Measurements from ENCODE around the gene MIAT. TPM values are rescaled to one million over a fixed set of nuclear protein-coding genes. Genes with fewer than 3 reads are reported as not detected.

Gene MIAT
- total and polyA plus RNA-seq, 9 of the 15 experiments (the other 6 are each of a cell fraction or from before 2014, with no cell fraction given), result 0.03 to 0.93 (median 0.34) TPM

DNA sequence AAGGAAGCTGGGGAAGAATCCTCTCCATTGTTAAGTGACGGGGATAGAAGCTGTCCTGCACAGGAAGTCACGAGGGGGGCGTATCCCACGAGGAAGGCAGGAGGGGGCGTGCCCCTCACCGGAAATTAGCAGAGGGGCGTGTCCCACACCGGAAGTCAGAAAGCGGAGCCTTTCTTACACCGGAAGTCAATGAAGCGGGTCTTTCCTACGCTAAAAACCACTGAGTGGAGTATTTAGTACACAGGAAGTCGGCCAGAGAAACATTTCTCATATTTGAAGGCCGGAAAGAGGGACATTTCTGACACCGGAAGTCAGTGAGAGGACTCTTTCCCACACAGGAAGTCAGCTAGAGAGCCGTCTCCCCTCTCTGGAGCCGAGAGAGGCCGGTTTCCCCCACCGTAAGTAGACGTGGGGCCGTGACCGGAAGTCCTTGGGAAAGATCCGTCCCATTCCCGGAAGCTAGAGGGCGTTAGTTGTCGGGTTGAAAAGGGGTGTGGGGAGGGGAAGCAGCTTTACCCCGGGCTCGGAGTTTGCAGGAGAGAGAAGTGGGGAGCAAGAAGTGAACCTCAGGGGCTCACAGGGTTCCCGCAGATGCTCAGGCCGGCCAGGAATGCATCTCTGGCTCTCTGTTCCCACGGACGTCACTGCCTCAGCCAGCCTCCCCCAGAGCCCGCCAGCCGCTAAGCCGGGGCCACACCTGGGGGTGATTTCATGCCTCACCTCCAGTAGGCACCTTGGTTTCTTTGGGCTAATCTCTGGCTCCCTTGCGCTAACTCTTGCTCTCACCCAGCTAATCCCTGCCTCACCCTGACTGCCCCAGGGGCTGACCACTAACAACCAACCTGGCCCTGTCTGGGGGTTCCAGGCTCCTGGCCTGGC is 15.4 kb downstream of the MIAT start (continued):
- TF ChIP-seq, protein P1, sequence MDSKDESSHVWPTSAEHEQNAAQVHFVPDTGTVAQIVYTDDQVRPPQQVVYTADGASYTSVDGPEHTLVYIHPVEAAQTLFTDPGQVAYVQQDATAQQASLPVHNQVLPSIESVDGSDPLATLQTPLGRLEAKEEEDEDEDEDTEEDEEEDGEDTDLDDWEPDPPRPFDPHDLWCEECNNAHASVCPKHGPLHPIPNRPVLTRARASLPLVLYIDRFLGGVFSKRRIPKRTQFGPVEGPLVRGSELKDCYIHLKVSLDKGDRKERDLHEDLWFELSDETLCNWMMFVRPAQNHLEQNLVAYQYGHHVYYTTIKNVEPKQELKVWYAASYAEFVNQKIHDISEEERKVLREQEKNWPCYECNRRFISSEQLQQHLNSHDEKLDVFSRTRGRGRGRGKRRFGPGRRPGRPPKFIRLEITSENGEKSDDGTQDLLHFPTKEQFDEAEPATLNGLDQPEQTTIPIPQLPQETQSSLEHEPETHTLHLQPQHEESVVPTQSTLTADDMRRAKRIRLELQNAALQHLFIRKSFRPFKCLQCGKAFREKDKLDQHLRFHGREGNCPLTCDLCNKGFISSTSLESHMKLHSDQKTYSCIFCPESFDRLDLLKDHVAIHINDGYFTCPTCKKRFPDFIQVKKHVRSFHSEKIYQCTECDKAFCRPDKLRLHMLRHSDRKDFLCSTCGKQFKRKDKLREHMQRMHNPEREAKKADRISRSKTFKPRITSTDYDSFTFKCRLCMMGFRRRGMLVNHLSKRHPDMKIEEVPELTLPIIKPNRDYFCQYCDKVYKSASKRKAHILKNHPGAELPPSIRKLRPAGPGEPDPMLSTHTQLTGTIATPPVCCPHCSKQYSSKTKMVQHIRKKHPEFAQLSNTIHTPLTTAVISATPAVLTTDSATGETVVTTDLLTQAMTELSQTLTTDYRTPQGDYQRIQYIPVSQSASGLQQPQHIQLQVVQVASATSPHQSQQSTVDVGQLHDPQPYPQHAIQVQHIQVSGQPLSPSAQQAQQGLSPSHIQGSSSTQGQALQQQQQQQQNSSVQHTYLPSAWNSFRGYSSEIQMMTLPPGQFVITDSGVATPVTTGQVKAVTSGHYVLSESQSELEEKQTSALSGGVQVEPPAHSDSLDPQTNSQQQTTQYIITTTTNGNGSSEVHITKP (IDR thresholded peaks at IDR 0.05; ENCODE audit: partially characterized antibody), result peak; percentile 67
- TF ChIP-seq ZNF124 (CRISPR knock-in tag; IDR thresholded peaks at IDR 0.05) (no peak), PHTF2 (CRISPR knock-in tag; IDR thresholded peaks at IDR 0.05) (no peak), BMI1 (IDR thresholded peaks at IDR 0.05; ENCODE audit: low read length) (no peak), FOXP1 (CRISPR knock-in tag; IDR thresholded peaks at IDR 0.05) (no peak), FOXA3 (CRISPR knock-in tag; conservative IDR thresholded peaks at IDR 0.05 in 1 of 2, IDR thresholded peaks at IDR 0.05 in 1 of 2) (no peak), SUPT5H (IDR thresholded peaks at IDR 0.05) (peak; percentile 63), POLR2H (tag; IDR thresholded peaks at IDR 0.05; ENCODE audit: low read depth) (peak; percentile 54; the same call in 1 of the 2 replicates), MAFG (tag; conservative IDR thresholded peaks at IDR 0.05) (no peak), BHLHE40 (IDR thresholded peaks at IDR 0.05; ENCODE audit: low read length) (peak; percentile 88), ZC3H8 (IDR thresholded peaks at IDR 0.05) (no peak), GABPB1 (CRISPR knock-in tag; IDR thresholded peaks at IDR 0.05) (peak; percentile 93), ZNF589 (CRISPR knock-in tag; IDR thresholded peaks at IDR 0.05; ENCODE audit: low read depth) (peak; percentile 35; the same call in 1 of the 2 replicates), ZNF146 (CRISPR knock-in tag; IDR thresholded peaks at IDR 0.05; ENCODE audit: unreplicated experiment) (no peak), SREBF2 (CRISPR knock-in tag; IDR thresholded peaks at IDR 0.05) (no peak), NCOA1 (IDR thresholded peaks at IDR 0.05; ENCODE audit: low read depth) (0 out of 2 replicates have a peak, but pooled peaks have one; percentile 57)
- TF ChIP-seq, protein P2, sequence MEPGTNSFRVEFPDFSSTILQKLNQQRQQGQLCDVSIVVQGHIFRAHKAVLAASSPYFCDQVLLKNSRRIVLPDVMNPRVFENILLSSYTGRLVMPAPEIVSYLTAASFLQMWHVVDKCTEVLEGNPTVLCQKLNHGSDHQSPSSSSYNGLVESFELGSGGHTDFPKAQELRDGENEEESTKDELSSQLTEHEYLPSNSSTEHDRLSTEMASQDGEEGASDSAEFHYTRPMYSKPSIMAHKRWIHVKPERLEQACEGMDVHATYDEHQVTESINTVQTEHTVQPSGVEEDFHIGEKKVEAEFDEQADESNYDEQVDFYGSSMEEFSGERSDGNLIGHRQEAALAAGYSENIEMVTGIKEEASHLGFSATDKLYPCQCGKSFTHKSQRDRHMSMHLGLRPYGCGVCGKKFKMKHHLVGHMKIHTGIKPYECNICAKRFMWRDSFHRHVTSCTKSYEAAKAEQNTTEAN (CRISPR knock-in tag; IDR thresholded peaks at IDR 0.05), result no peak
- TF ChIP-seq, protein P3, sequence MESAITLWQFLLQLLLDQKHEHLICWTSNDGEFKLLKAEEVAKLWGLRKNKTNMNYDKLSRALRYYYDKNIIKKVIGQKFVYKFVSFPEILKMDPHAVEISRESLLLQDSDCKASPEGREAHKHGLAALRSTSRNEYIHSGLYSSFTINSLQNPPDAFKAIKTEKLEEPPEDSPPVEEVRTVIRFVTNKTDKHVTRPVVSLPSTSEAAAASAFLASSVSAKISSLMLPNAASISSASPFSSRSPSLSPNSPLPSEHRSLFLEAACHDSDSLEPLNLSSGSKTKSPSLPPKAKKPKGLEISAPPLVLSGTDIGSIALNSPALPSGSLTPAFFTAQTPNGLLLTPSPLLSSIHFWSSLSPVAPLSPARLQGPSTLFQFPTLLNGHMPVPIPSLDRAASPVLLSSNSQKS (CRISPR knock-in tag; IDR thresholded peaks at IDR 0.05), result no peak
- TF ChIP-seq, protein P4, sequence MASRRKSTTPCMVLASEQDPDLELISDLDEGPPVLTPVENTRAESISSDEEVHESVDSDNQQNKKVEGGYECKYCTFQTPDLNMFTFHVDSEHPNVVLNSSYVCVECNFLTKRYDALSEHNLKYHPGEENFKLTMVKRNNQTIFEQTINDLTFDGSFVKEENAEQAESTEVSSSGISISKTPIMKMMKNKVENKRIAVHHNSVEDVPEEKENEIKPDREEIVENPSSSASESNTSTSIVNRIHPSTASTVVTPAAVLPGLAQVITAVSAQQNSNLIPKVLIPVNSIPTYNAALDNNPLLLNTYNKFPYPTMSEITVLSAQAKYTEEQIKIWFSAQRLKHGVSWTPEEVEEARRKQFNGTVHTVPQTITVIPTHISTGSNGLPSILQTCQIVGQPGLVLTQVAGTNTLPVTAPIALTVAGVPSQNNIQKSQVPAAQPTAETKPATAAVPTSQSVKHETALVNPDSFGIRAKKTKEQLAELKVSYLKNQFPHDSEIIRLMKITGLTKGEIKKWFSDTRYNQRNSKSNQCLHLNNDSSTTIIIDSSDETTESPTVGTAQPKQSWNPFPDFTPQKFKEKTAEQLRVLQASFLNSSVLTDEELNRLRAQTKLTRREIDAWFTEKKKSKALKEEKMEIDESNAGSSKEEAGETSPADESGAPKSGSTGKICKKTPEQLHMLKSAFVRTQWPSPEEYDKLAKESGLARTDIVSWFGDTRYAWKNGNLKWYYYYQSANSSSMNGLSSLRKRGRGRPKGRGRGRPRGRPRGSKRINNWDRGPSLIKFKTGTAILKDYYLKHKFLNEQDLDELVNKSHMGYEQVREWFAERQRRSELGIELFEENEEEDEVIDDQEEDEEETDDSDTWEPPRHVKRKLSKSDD (conservative IDR thresholded peaks at IDR 0.05; ENCODE audit: low read length), result no peak
